Osteocyte (in vitro differentiated cells): ENCODE results near the gene GBP7. TPM values are rescaled to one million over a fixed set of nuclear protein-coding genes. Genes with fewer than 3 reads are reported as not detected.

Source experiments
- DNase-seq: peaks from one replicate; pipeline ENCODE4 v3.0.0; 2021; ENCODE audit warnings: mixed read lengths; ENCODE audit not compliant: unreplicated experiment; ENCODE audit errors: extremely low spot score
- H3K27ac Mint-ChIP-seq: one replicate; pipeline ENCODE4 v1.8.0; 2021; ENCODE audit warnings: mild to moderate bottlenecking, mixed read lengths; ENCODE audit not compliant: unreplicated experiment
- H3K27me3 Mint-ChIP-seq: one replicate; pipeline ENCODE4 v1.8.0; 2021; ENCODE audit warnings: mixed read lengths; ENCODE audit not compliant: unreplicated experiment
- H3K36me3 Mint-ChIP-seq: one replicate; pipeline ENCODE4 v1.8.0; 2021; ENCODE audit warnings: mixed read lengths; ENCODE audit not compliant: unreplicated experiment
- H3K4me1 Mint-ChIP-seq: one replicate; pipeline ENCODE4 v1.8.0; 2021; ENCODE audit warnings: mixed read lengths; ENCODE audit not compliant: unreplicated experiment
- H3K4me3 Mint-ChIP-seq: one replicate; pipeline ENCODE4 v1.8.0; 2021; ENCODE audit warnings: mild to moderate bottlenecking, moderate library complexity, mixed read lengths; ENCODE audit not compliant: unreplicated experiment
- H3K9me3 Mint-ChIP-seq: one replicate; pipeline ENCODE4 v1.8.0; 2021; ENCODE audit warnings: mixed read lengths; ENCODE audit not compliant: unreplicated experiment
- total RNA-seq: library from RNA; stranded (reverse); gene quantifications from 2 replicates; pipeline ENCODE4 v1.2.1, GENCODE V29; 2021
- TF ChIP-seq, protein P1 (sequence below): fragments of 200-600 bp; sonication (generic); IDR thresholded peaks from 2 replicates; pipeline ENCODE4 v1.5.0; 2021; ENCODE audit warnings: antibody characterized with exemption, mild to moderate bottlenecking, moderate library complexity

GBP7 gene
- total RNA-seq, 1 donor from 2014 or later: not detected

DNA sequence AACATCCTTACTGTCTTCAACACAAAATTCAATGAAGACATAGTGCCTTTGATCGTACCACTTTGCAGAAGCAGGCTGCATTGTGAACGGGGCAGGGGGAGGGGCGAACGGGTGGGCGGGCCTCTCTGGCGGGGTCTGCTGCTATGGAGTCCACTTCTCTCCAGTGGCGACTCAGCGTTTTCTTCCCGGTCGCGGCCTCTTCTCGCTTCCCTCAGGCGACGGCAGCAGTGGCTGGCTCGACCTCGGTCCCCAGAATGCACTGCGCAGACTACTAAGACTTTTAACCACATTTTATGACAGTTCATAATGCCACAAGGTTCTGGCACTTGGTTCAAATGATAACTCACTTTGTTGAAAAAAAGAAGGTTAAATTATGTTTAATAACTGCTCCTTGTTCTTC, 71.1 kb downstream of the GBP7 start:
- H3K4me1 Mint-ChIP-seq: no peaks in the 10 kb centered on the region
- no peak overlapping the region for H3K27ac Mint-ChIP-seq
- H3K4me3 Mint-ChIP-seq: no peak overlapping the region
- no peaks in the 10 kb centered on the region for H3K36me3 Mint-ChIP-seq
- H3K9me3 Mint-ChIP-seq: no peaks in the 10 kb centered on the region
- TF ChIP-seq, protein P1, sequence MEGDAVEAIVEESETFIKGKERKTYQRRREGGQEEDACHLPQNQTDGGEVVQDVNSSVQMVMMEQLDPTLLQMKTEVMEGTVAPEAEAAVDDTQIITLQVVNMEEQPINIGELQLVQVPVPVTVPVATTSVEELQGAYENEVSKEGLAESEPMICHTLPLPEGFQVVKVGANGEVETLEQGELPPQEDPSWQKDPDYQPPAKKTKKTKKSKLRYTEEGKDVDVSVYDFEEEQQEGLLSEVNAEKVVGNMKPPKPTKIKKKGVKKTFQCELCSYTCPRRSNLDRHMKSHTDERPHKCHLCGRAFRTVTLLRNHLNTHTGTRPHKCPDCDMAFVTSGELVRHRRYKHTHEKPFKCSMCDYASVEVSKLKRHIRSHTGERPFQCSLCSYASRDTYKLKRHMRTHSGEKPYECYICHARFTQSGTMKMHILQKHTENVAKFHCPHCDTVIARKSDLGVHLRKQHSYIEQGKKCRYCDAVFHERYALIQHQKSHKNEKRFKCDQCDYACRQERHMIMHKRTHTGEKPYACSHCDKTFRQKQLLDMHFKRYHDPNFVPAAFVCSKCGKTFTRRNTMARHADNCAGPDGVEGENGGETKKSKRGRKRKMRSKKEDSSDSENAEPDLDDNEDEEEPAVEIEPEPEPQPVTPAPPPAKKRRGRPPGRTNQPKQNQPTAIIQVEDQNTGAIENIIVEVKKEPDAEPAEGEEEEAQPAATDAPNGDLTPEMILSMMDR: no peak
- H3K27me3 Mint-ChIP-seq: peaks cover 13% of the 10 kb centered on the region
- DNase-seq: no peak

DNA sequence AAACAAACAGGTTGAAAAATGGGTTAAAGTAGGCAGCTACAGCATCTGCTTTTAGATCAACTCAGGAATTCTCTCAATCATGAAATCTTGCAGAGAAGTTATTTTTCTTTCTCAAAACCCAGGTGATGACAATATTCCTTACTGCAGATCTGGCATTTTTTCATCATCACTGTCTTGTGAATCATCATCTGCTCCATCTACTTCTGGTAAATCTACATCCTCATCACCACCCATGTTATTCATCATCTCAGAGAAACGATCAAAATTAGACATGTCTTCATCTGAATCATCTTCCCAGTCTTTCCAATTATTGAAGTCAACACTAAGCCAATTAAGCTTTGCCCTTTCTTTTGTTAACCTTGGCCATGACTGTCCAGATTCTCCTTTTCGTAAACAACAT, 71.7 kb downstream of the GBP7 start:
- Mint-ChIP-seq H3K9me3 (no peaks in the 10 kb centered on the region), H3K36me3 (no peaks in the 10 kb centered on the region), H3K27ac (no peak overlapping the region), H3K4me3 (no peak overlapping the region), H3K4me1 (no peaks in the 10 kb centered on the region), H3K27me3 (peaks cover 16% of the 10 kb centered on the region)
- no peak for DNase-seq
- TF ChIP-seq, protein P1: no peak

DNA sequence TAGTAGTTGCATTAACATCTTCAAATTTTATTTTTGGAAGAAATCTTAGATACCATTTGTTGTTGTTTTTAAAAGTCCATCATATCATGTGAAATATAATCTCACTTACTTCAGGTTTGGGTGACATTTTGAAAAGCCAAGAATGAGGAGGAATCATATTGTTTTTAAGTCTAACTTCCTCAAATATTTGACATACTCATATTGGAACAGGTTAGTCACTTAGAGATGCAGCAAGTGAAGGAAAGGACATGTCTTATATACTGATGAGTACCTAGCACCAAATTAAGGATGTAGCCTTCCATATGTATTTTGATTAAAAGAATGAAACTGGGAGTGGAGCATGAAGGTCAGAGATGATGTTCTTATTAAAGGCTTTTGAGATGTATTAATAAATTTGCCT, 73.8 kb downstream of the GBP7 start:
- TF ChIP-seq, protein P1: no peak
- no peak for DNase-seq
- Mint-ChIP-seq H3K9me3 (no peaks in the 10 kb centered on the region), H3K27me3 (peaks cover 18% of the 10 kb centered on the region), H3K4me3 (no peak overlapping the region), H3K36me3 (no peaks in the 10 kb centered on the region), H3K4me1 (no peaks in the 10 kb centered on the region), H3K27ac (no peak overlapping the region)

DNA sequence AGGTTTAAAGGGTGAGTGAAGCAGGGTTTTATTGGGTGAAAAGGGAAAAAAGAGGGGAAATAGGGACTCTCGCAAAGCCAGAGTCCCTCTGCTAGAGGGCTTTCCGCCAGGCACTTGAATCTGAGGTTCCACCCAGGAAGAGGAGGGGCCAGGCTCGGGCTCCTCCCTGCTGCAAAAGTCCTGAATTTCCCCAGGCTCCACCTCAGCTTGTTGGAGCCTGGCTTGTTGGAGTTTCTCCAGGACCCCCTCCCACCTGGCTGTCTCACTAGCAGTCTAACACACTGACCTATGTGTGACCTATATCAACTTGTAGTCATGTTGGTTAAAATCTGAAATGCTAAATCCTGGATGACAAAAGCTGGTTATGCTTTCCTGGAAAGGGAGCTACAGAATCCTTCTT, 75.4 kb downstream of the GBP7 start:
- TF ChIP-seq, protein P1: no peak
- no peak for DNase-seq
- Mint-ChIP-seq H3K36me3 (no peaks in the 10 kb centered on the region), H3K4me3 (no peak overlapping the region), H3K4me1 (no peaks in the 10 kb centered on the region), H3K27me3 (peaks cover 15% of the 10 kb centered on the region), H3K9me3 (peaks cover 7% of the 10 kb centered on the region), H3K27ac (no peak overlapping the region)

DNA sequence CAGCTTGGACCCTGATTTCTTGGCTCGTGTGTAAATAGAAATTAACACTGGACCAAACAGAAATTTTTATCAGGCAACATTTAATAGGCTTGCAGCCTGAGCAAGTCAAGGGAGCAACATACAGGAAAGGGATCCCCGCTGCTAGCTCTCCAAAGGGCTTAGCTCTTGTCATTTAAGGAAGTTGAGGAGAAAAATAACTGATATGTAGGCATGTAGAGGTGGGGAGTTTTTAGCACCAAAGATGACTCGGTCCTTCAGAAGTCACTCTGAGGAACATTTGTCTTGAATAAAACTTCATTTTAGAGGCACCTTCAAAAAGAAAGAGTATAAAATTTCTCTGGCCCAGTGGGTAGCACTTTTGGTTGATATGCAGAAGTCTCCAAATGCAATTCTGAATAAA, 76.9 kb downstream of the GBP7 start:
- H3K9me3 Mint-ChIP-seq: peaks cover 7% of the 10 kb centered on the region
- H3K27me3 Mint-ChIP-seq: peaks cover 15% of the 10 kb centered on the region
- DNase-seq: no peak
- no peak overlapping the region for H3K27ac Mint-ChIP-seq
- H3K4me3 Mint-ChIP-seq: no peak overlapping the region
- H3K36me3 Mint-ChIP-seq: no peaks in the 10 kb centered on the region
- TF ChIP-seq, protein P1: no peak
- no peaks in the 10 kb centered on the region for H3K4me1 Mint-ChIP-seq
